HG03354 (cell line): ENCODE data around the gene KHDRBS2.

Experiments
- ATAC-seq: cut with Tn5 transposase; IDR thresholded peaks from one replicate; pipeline ENCODE4 v1.9.1; 2021; ENCODE audit warnings: mild to moderate bottlenecking; ENCODE audit not compliant: unreplicated experiment, poor library complexity, severe bottlenecking

Gene KHDRBS2

DNA sequence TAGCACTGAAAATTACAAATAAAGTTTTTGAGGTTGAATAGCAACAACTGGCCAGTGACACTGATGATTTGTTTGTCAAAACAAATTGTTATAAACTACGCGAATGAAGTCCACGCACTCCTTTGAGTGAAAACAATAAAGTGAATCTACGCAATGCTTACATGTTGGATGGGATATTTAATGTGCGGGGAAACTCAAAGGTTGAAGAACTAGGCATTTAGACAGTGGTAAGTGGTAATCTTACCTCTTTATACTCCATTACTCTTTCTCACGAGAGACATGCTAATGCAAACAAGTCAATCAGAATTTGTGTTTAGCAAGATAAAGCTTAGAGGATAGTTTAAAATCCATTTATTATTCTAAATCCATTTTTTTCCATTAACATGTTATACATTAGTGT is 606.4 kb downstream of the KHDRBS2 start:
- no peak for ATAC-seq

- ATAC-seq, result no peak
Measured at GRCh38 chr6:61675734-61676133, 610.3 kb downstream of the KHDRBS2 start.

DNA sequence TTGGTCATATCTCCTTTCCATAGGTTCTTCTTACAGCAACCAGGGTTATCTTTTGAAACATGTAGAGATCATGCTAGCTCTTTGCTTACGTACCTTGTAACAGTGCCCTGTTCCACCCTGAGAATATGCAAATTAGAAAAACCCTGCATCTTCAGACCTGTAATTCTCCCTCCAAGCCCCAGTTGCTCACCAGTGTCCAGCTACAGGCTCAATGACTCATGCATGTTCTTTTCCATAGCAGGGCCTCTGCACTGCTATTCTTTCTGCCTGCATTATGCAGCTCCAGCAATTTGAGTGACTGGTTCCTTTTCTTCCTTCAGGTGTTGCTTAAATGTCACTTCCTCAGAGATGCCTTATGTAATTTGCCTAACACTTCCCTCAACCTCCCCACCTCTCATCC is 636.2 kb downstream of the KHDRBS2 start:
- no peak for ATAC-seq

GRCh38 chr6:61640463-61640862 is 645.6 kb downstream of the KHDRBS2 start:
- no peak for ATAC-seq
